ENCODE measurements around the gene EMD. TPM values are rescaled to one million over a fixed set of nuclear protein-coding genes. Genes with fewer than 3 reads are reported as not detected.

The EMD gene
- total RNA-seq (2022; extraction: Qiagen RNA extraction): 110 to 171 TPM (median 156 TPM) in 5 replicates

GRCh38 chrX:154378799-154379568 is at the start of gene EMD:
EMD (plus strand) TSS chrX:154379295; CDS start chrX:154379485, 190 bp downstream.

GRCh38 chrX:154374313-154375155 is 4.6 kb upstream of the EMD start, which contains the start of gene FLNA:
FLNA (minus strand) TSS chrX:154374634; CDS start chrX:154371245, 3,389 bp downstream.

GRCh38 chrX:154397888-154398667 is 19.0 kb downstream of the EMD start, which contains the start of gene RPL10:
RPL10 (plus strand) TSS chrX:154398377; CDS start chrX:154398520, 143 bp downstream.

GRCh38 chrX:154409222-154409871 is 30.3 kb downstream of the EMD start, which contains the start of gene DNASE1L1:
DNASE1L1 (minus strand) TSS chrX:154409254; CDS start chrX:154405568, 3,686 bp downstream.

GRCh38 chrX:154428176-154429171 is 49.4 kb downstream of the EMD start, which contains the start of gene ATP6AP1:
ATP6AP1 (plus strand) TSS chrX:154428677; CDS start chrX:154428693, 16 bp downstream.

Other genes starting within 250 kb of the EMD start
- gene OPN1LW, start 235.1 kb upstream of the EMD start, total RNA-seq (2022; extraction: Qiagen RNA extraction): not detected in 5 replicates
- gene OPN1MW, start 196.7 kb upstream of the EMD start, total RNA-seq (2022; extraction: Qiagen RNA extraction): not detected in 5 replicates
- gene OPN1MW2, start 159.5 kb upstream of the EMD start, total RNA-seq (2022; extraction: Qiagen RNA extraction): not detected in 5 replicates
- gene OPN1MW3, start 121.7 kb upstream of the EMD start, total RNA-seq (2022; extraction: Qiagen RNA extraction): not detected in 5 replicates
- gene TEX28, start 84.2 kb upstream of the EMD start, total RNA-seq (2022; extraction: Qiagen RNA extraction): not detected in 5 replicates
- 0.03 TPM in 1 of 5 replicates, not detected in the others for gene TKTL1, start 83.5 kb upstream of the EMD start, total RNA-seq (2022; extraction: Qiagen RNA extraction)
- 1,453 to 1,770 TPM (median 1,639 TPM) in 5 replicates for gene FLNA, start 4.7 kb upstream of the EMD start, total RNA-seq (2022; extraction: Qiagen RNA extraction)
- 5,551 to 5,842 TPM (median 5,620 TPM) in 5 replicates for gene RPL10, start 19.1 kb downstream of the EMD start, total RNA-seq (2022; extraction: Qiagen RNA extraction)
- gene DNASE1L1, start 30.0 kb downstream of the EMD start, total RNA-seq (2022; extraction: Qiagen RNA extraction): 24.2 to 33.3 TPM (median 29.6 TPM) in 5 replicates
- 30.2 to 41.8 TPM (median 38.8 TPM) in 5 replicates for gene TAFAZZIN, start 32.2 kb downstream of the EMD start, total RNA-seq (2022; extraction: Qiagen RNA extraction)
- gene ATP6AP1, start 49.4 kb downstream of the EMD start, total RNA-seq (2022; extraction: Qiagen RNA extraction): 79.6 to 112 TPM (median 110 TPM) in 5 replicates
- 94.4 to 112 TPM (median 107 TPM) in 5 replicates for gene GDI1, start 57.9 kb downstream of the EMD start, total RNA-seq (2022; extraction: Qiagen RNA extraction)
- gene FAM50A, start 64.8 kb downstream of the EMD start, total RNA-seq (2022; extraction: Qiagen RNA extraction): 99.6 to 120 TPM (median 116 TPM) in 5 replicates
- 9.7 to 17.8 TPM (median 15.3 TPM) in 5 replicates for gene PLXNA3, start 79.0 kb downstream of the EMD start, total RNA-seq (2022; extraction: Qiagen RNA extraction)
- gene LAGE3, start 100.0 kb downstream of the EMD start, total RNA-seq (2022; extraction: Qiagen RNA extraction): 46.0 to 79.0 TPM (median 72.0 TPM) in 5 replicates
- gene UBL4A, start 107.3 kb downstream of the EMD start, total RNA-seq (2022; extraction: Qiagen RNA extraction): 63.0 to 72.5 TPM (median 69.3 TPM) in 5 replicates
- gene SLC10A3, start 111.3 kb downstream of the EMD start, total RNA-seq (2022; extraction: Qiagen RNA extraction): 28.5 to 45.1 TPM (median 42.0 TPM) in 5 replicates
- gene FAM3A, start 136.9 kb downstream of the EMD start, total RNA-seq (2022; extraction: Qiagen RNA extraction): 33.4 to 47.5 TPM (median 46.5 TPM) in 5 replicates
- gene G6PD, start 167.6 kb downstream of the EMD start, total RNA-seq (2022; extraction: Qiagen RNA extraction): 1,443 to 1,631 TPM (median 1,552 TPM) in 5 replicates
- gene IKBKG, start 168.3 kb downstream of the EMD start, total RNA-seq (2022; extraction: Qiagen RNA extraction): 33.1 to 46.6 TPM (median 46.0 TPM) in 5 replicates
- gene CTAG1A, start 205.8 kb downstream of the EMD start, total RNA-seq (2022; extraction: Qiagen RNA extraction): not detected in 5 replicates
- not detected in 5 replicates for gene CTAG1B, start 240.0 kb downstream of the EMD start, total RNA-seq (2022; extraction: Qiagen RNA extraction)

Data from A549 treated with CORT108297 at 1 μM for 4 hours (cell line).